GM19023 (cell line): Measurements from ENCODE around the gene CEP72.
"Not testable (repeated sequence)": the region's sequence is repeated elsewhere in the genome, so short reads cannot be mapped to it uniquely, and the experiment has no call there.

Experiments
- ATAC-seq: cut with Tn5 transposase; IDR thresholded peaks from one replicate; pipeline ENCODE4 v1.9.1; 2021; ENCODE audit warnings: mild to moderate bottlenecking, moderate library complexity; ENCODE audit not compliant: unreplicated experiment

Gene CEP72

GRCh38 chr5:579746-580366, 32.3 kb upstream of the CEP72 start:
- ATAC-seq = no peak

GRCh38 chr5:580436-580835, 31.7 kb upstream of the CEP72 start:
- no peak for ATAC-seq

- no peak for ATAC-seq
Observed at GRCh38 chr5:581266-581665, 30.9 kb upstream of the CEP72 start.

GRCh38 chr5:581941-582340, 30.2 kb upstream of the CEP72 start:
- no peak for ATAC-seq

GRCh38 chr5:582445-582844, 29.7 kb upstream of the CEP72 start:
- not testable (repeated sequence) for ATAC-seq

GRCh38 chr5:582936-583635, 29.1 kb upstream of the CEP72 start:
- no peak for ATAC-seq

GRCh38 chr5:583645-584044, 28.5 kb upstream of the CEP72 start:
- ATAC-seq = no peak

- ATAC-seq = no peak
Observed at GRCh38 chr5:584216-584615, 27.9 kb upstream of the CEP72 start.

- no peak for ATAC-seq
Observed at GRCh38 chr5:584846-585245, 27.3 kb upstream of the CEP72 start.

GRCh38 chr5:585556-585955, 26.6 kb upstream of the CEP72 start:
- no peak for ATAC-seq

GRCh38 chr5:585962-586628, 26.0 kb upstream of the CEP72 start:
- no peak for ATAC-seq

- no peak for ATAC-seq
Observed at GRCh38 chr5:586751-587285, 25.3 kb upstream of the CEP72 start.

GRCh38 chr5:587403-587802, 24.7 kb upstream of the CEP72 start:
- no peak for ATAC-seq

GRCh38 chr5:588406-588995, 23.6 kb upstream of the CEP72 start:
- no peak for ATAC-seq

GRCh38 chr5:589173-589572, 23.0 kb upstream of the CEP72 start:
- no peak for ATAC-seq

- no peak for ATAC-seq
Observed at GRCh38 chr5:589588-589987, 22.6 kb upstream of the CEP72 start.

- ATAC-seq = no peak
Observed at GRCh38 chr5:590346-590745, 21.8 kb upstream of the CEP72 start.

GRCh38 chr5:591746-592145, 20.4 kb upstream of the CEP72 start:
- ATAC-seq = no peak

- no peak for ATAC-seq
Observed at GRCh38 chr5:592158-592557, 20.0 kb upstream of the CEP72 start.

- ATAC-seq = no peak
Observed at GRCh38 chr5:593511-593910, 18.6 kb upstream of the CEP72 start.

GRCh38 chr5:594226-594860, 17.8 kb upstream of the CEP72 start:
- no peak for ATAC-seq
